NCI-H345 (cell line): Measurements from ENCODE around the gene FOXA1.
A peak's percentile ranks its signal among the peaks of the same experiment; 100 is the strongest.

Experiments
- DNase-seq: peaks from one replicate; lab custom pipeline; 2025; lab: John Stamatoyannopoulos, UW

Gene FOXA1

DNA sequence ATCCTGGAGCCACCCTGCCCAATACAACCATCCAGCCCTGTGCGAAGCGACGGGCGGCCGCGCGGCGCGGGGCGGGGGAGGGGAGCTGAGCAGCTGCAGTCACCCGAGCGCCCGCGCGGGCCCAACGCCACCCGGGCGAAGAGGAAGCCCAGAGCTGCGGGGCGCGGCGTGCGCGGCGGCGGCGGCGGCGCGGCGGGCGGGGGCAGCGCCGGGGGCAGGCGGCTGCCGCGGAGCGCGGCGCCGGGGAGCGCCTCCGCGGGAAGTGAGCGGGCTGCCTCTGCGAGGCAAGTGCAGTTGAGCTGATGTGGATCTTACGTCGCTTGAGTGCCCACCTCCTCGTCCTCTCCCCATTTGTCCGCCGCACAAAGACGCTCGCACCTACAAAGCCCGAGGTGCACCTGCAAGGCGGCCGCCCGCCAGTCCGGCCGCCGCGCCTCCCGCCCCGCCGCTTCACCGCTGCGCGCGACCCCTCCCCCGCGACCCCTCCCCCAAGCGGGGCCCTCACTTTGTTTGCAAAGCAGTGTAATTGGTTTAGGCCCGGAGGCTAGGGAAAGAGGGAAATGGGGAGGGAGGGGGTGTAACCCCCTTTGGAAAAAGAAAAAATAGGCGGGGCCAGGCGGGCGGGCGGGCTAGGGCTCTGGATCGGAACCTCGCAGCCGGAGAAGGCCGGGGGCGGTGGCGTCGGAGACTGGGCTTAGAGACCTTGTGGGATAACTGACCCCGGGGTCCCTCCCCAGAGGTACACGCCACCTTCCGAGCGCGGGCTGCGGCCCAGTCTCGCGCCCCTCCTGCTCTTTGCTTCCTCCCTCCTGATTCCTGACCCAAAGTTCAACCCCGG is at the start of gene FOXA1, which contains the start of gene TTC6:
Gene FOXA1 (minus strand): TSS at position 279 of the 838 bp plus-strand sequence. CDS start 277 bp downstream, at position 2.
Gene TTC6 (plus strand): TSS at position 659 of the 838 bp plus-strand sequence. CDS start 26,436 bp downstream, outside the sequence.
- DNase-seq, result peak; percentile 96

DNA sequence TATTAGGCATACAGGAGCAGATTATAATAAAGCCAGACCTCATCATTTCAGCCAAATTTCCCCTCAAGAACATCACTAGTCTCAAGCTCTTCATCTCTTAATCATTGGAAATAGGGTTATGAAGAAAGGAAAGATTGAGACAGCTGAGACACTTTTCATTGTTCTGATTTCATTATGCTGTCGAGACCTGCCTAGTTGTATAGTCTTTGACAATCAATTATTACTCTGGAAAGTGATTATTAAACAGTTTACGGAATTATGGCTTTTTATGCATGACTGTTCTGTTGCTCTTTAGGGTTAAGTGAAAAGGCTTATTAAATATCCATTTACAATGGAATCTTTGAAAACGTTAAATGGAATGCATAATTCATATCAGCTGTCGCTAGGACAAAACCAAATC is 48.7 kb upstream of the FOXA1 start:
- DNase-seq, result no peak

DNA sequence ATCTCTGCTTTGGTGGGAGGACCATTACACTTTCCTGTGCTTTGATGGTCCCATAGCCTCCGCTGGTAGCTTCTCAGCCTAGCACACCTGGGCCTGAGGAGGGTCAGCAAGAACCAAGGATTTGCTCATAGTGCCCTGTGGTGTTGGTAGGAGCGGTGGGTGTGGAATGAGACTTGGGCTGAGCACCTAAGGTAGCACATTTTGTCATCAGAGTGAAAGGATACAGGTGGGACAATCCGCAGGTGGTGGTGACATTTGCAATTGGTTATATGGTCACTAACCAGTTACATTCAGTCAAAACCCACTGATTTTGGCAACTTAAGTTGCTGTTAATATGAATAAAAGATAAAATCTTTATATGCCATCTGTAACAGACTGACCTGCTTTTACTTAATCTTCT is 47.1 kb upstream of the FOXA1 start:
- no peak for DNase-seq

DNA sequence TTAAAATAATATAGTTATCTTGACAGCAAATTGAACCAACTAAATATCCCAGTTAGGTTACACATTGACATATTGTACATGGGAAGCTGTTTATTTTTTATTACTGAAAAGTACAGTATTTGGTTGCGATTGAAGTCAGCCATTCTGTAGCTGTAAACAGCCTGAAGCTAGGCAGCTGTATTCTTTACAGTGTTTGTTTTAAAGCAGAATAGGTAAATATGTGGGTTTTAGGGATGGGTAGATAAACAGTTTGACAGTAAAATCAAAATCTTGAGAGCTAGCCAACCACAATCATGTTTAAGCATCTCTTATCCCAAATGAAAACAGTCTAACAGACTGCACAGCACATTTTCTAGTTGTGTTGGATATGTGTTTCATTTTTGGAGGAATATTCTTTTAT is 46.1 kb upstream of the FOXA1 start:
- peak; percentile 34 for DNase-seq

DNA sequence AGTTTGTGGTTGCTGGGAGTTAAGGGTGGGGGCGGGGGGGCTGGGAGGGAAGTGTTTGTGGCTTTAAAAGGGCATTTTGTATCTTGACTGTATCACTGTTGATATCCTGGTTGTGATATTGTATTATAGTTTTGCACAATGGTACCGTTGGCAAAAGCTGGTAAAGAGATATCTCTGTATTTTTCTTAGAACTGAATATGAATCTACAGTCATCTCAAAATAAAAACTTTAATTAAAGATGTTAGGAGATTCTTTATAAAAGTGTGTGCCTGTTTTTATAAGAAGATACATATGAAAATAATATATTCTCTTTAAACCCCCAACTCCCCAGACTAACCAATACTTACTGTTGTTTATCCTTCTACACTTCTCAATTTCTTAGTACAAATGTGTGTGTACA is 43.5 kb upstream of the FOXA1 start:
- no peak for DNase-seq

DNA sequence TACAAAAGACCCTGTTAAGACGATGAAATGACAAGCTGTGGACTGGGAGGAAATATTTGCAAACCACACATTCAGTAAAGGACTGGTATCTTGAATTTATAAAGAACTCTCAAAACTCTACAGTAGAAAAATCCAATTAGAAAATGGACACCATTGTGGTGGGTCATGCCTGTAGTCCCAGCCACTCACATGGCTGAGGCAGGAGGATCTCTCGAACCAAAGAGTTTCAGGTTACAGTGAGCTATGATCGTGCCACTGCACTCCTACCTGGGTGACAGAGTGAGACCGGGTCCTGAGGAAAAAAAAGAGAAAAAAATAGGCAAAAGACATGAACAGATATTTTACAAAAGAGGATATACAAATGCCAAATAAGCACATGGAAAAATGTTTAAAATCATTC is 42.3 kb upstream of the FOXA1 start:
- DNase-seq, result no peak

DNA sequence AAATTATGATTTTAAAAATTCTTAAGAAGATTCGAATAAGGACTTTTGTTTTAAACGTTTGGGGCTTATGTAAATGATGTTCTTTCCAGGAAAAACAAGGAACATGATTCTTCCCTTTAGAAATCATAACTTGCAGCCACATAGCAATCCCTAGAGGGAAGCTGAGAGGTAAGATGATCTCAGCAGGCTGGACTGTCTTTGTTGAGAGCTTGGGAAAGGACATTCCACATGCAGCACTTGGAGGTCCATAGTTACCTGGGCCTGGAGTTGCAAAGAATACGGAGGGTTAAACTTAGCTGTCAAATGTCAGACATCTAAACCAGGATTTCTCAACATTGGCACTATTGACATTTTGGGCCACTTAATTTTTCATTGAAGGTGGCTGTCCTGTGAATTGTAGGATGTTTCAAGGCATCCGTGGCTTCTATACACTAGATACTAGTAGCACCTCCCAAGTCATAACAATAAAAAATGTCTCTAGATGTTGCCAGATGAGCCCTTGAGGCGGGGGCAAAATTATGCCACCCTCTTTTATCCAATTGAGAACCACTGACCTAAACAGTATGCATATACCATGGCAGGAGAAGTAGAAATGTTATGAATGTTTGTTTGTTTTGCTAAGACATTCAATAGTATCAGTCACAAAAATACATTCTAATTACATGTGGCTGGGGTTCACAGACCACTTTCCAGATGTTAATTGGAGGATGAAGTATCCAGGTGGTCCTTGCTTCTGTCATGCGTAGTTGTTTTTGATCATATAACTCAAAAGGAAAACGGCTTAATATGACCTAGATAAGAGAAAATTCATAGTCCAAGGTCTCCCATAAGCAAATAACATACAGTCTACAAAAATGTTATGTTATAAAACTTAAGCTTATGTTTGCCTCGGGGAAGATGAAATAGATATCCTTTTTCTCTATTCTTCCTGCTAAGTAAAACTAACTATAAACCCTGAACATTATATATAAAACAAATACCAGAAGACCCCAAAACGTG is 30.8 kb upstream of the FOXA1 start:
- DNase-seq, result no peak

DNA sequence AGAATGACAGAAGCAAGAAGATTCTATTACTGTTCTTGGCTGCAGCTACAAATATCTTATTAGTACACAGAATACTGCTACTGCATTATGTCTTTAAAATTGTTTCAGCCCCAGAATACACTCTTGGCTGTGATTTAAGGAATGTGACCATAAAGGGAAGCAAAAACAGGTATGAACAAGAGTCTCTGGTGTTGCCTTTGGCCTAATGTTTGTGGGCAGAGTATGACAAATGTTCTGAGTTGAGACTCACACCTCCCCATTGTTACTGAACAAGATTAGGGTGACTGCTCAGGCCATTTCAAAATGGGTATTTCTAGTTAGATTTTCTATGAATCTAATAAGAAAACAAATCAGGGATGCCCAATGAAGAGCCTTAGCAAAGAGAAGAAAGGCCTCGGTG is 28.9 kb upstream of the FOXA1 start:
- DNase-seq, result no peak

DNA sequence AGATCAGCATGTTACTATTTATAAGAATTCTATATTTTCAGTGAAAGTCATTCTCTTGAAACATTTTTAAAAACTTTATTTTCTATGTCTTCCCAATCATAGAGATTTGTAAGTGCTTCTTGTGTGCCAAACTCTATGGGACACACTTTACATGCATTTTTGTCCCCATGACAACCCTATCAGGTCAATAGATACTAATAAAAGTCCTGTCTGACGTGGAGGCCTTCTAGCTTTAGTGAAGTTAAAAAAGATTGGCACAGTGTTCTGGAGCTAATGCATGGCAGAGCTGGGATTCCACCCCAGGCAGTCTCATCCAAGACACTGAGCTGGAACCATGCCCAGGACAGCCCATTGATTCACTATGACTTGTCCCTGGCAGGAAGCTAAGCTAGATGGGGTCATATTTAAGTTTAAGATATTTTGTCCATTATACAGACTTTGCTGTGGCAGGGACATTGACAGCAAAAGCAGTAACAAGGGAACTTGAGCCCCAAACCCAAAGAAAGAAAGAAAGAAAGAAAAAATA is 28.4 kb upstream of the FOXA1 start:
- peak; percentile 64 for DNase-seq

DNA sequence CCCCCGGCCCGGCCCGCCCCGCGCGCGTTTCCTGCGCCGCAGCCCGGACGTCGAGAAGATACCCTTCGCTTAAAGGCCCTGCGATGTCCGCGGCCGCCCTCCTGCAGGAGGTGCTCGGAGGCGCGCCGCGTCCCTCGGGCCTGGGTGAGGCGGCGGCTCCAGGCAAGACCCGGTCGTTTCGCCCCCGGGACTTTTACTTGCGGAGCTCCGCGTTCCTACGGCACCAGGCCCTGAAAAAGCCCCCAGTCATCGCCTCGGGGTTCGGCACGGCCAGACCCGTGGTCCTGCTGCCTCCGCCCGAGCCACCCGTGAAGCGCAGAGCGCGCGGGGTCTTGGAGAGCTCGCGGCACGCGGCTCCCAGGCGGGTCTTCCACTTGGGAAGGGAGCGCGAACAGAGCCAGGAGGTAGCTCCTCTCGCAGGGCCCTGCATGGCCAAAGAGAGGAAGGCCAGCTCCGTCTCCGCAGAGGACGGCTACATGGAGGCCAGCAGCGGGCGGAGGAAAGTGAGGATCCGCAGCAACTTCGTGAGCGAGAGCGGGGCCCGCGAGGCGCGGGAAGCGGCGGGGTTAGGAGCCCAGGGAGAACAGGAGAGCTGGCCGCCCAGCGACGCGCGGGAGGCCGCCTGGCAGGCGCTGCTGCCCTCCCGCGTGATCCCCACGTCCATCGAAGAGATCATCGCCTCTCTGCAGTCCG is 27.3 kb upstream of the FOXA1 start:
- DNase-seq, result no peak

DNA sequence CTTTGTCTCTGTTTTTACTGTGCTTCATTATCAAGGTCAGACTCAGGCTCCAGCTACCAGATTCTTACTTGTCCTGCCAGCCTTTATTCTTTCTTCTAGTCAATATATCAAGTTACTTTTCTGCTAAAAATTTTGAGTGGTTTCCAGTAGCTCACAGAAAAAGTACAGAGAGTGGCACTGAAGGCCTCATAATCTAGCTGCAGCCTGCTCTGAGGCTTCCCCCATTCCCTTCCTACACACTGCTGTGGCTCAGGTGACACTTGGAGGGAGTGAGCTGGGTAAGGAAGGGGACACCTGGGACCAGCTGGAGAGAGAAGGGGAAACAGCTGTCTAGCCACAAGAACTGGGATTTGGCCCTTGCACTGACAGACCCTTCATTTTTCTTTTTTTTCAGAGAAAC is 25.8 kb upstream of the FOXA1 start:
- DNase-seq, result no peak

DNA sequence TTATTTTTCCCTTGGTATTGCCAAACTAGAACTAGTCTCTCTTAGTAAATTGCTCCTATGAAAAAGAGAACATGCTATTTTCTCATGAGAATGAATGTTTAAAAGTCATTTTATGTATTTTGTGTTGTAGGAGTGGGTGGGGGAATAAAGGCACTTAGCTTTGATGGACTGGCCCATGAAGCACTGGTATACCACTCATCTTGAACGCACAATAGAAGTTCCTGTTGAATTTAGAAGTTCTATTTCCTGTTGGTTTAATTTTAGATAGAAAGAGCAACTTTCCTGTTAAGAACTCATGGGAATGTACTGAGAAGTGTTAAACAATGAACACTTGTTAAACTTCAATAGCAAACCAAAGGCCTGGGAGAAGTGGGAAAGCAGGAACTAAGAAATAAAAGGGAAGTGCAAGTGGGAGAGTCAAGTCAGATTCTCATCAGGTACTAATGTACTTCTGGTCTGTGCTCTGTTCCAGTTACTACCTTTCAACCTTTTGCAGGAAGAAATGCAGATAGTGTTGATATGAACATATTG is 23.5 kb upstream of the FOXA1 start:
- no peak for DNase-seq

DNA sequence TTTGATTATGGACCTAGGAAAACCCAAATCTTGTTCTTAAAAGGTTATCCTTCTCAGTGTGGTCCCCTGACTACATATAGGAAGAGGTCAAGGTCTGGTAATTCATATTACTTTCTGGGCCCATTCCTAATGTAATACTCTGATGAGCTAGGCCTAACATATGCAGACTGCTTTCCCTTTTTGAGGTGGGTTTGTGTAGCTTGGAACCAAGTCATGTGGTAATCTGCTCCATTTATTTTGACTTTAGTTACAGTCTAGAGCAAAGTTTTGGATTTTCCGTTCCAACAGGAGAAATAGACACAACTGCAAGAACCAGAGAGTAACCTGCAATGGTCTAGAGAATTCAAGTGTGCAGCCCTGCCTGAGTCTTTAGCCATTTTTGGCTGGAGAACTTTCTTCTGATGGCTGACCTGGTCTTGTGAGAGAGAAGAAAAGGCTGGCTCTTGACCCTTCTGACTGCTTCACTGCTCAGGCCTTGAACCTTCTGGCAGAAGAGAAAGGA is 22.9 kb upstream of the FOXA1 start:
- no peak for DNase-seq

DNA sequence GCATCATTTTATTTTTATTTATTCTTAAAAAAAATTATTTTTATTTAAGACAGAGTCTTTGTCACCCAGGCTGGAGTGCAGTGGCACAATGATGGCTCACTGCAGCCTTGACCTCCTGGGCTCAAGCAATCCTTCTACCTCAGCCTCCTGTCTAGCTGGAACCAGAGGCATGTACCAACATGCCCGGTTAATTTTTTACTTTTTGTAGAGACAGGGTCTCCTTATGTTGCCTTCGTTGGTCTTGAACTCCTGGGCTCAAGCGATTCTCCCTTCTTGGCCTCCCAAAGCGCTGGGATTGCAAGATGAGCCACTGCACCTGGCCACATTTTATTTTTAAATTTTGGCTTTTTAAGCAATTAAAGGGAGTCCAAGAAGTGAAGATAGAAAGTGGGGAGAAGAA is 21.8 kb upstream of the FOXA1 start:
- DNase-seq, result no peak

DNA sequence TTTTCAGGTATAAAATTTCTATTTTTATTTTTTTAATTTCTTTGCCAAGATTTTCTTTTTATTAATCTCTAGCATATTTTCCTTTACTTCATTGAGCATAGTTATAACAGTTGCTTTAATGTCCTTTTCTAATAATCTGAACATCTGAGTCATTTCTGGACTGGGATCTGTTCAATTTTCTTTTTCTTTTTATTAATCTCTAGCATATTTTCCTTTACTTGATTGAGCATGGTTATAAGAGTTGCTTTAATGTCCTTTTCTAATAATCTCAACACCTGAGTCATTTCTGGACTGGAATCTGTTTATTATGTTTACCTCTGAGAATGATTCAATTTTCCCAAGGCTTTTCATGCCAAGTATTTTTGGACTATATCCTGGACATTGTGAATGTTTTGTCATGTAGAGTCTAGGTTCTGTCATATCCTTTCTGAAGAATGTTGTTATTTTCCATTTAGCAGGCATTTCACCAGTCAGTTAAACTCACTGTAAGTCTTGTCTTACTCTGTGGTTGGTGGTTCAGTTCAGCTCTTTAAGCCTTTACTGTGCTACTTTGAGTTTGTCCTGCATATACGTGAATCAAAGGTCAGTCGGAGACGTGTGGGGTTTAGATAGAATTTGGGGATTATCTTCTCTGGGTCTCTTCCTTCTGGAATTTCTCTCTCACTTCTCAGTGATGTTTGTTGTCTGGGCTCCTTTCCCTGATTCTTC is 20.7 kb upstream of the FOXA1 start:
- DNase-seq, result no peak

DNA sequence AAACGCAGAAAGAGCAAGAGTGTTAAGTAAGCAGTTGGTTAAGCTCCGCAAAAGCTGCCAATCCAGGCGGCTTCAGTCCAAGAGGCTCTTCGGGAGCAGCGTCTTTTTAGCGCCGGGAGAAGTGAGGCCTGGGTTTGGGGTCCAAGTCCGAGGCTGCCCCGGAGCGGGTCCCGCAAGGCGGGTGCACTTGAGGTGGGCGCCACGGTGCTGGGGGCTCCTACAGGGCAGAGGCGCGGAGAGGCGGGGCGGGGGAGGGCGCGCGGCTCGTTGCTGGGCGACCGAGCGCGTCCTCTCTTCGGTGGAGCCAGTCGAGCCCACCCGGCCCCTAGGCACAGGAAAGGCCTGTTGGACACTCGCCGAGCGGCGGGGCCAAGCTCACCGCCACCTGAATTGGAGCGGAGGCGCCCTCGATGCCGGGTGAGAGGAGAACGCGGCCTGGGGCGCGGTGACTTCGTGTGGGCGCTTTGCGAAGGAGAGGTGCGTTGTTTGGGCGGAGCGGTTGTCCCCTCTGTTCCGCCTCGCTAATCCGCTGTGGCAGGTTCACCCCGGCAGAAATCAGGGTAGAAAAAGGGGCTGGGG is 16.0 kb upstream of the FOXA1 start:
- DNase-seq, result no peak

DNA sequence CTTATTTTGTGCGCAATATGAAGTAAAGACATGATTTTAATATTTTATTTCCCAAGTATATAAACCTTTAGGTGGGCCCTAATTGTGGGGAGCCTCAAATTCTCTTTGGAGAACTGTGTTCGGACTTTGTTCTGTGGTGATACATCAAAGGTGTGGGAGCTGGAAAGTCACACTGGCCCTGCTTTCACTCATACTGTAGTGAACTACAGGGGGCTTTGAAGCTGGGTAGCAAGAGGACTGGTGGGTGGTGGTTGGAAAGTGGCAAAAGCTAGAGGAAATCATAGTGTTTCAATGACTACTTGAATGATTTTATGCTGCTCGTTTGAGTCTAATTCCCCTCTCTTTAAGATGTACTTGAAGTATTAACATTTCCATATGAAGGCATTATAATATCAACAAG is 13.6 kb upstream of the FOXA1 start:
- no peak for DNase-seq

DNA sequence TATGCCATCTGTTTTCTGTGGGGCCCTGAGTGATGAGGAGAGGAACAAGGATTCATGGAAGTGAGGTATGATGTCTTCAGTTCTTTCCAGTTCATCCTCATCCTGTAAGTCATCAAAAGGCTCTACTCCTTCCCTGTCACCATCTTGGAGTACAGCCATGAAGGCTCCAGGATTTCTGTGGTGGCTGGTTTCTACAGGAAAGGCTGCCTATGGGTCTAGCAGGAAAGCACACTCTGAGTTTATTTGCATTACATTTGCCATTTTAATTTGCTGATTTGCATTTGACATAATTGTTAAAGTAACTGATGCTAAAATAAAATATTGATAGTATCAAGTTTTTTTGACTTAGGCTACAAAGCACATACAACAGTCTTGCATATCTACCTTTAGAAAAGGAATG is 11.6 kb upstream of the FOXA1 start:
- no peak for DNase-seq

DNA sequence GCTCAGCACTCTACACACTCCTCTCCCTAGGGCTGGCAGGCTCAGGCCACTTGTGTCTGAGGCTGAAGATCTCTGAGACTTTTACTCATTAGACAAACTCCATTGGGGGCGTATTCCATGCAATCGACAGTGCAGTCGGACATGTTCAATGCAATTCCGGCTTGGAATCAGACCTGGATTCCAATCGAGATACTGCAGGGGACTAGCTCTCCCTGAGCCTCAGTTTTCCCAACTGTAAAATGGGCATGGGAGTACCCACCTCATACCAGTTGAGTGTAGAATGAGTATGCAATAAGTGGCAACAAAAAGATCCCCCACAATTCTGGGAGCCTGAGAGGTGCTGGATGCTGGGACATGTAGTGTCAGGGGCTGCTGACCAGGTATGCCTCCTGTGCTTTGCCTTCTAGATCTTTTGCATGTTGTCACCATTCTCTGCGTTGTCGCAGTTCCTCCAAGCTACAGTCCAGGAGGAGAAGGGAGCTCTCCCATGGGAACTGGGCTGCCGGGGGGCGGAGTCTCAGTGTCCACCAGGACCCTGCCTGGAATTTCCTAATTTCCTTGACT is 8.7 kb upstream of the FOXA1 start:
- no peak for DNase-seq
